HepG2 (cell line): ENCODE data around the gene F8. TPM values are rescaled to one million over a fixed set of nuclear protein-coding genes. Genes with fewer than 3 reads are reported as not detected.
"Not testable (repeated sequence)": the region's sequence is repeated elsewhere in the genome, so short reads cannot be mapped to it uniquely, and the experiment has no call there.

Experiments used
- ATAC-seq: fragments of 200-7000 bp; cut with Tn5 transposase; 3 replicates; pipeline ENCODE4 v1.9.1; 2020; ENCODE audit warnings: mild to moderate bottlenecking, moderate library complexity
- BruUV-seq: library from RNA; stranded (reverse); fragments of 400-500 nt; replicated peaks from 2 replicates; lab custom pipeline; 2021; lab: Mats Ljungman, UMichigan
- CTCF ChIA-PET: fragments of 300-600 bp; formaldehyde crosslinking; extraction: SDS; loops from one replicate; lab custom pipeline; 2021; ENCODE audit warnings: low total read pairs, inconsistent platforms, low intra/inter-chr PET ratio; lab: Yijun Ruan, JAX
- POLR2A ChIA-PET: fragments of 350-600 bp; sonication (Branson Sonifier 250); formaldehyde crosslinking; loops from one replicate; lab custom pipeline; 2020; ENCODE audit warnings: antibody characterized with exemption, inconsistent platforms; lab: Yijun Ruan, JAX
- DNase-seq: peaks from one replicate; pipeline ENCODE4 v3.0.0-alpha.2; 2015; ENCODE audit warnings: low spot score
- FAIRE-seq: peaks from 3 replicates; lab custom pipeline; 2011; peaks lifted over from hg19 to GRCh38; lab: Jason Lieb, UNC
- H2AFZ ChIP-seq: one replicate; pipeline ENCODE4 v1.6.1; 2011; ENCODE audit warnings: low read length, inconsistent platforms
- H3K27ac ChIP-seq: fragments of 300-600 bp; 3 replicates; pipeline ENCODE4 v1.8.0; 2011; ENCODE audit warnings: mixed run types, mild to moderate bottlenecking, mixed read lengths, low read length, inconsistent platforms; ENCODE audit not compliant: insufficient read depth; ENCODE audit errors: extremely low read length
- H3K27me3 ChIP-seq, 2 experiments: fragments of 200-600 bp in 1 of 2; 2 replicates in 1 of 2; 3 replicates in 1 of 2; pipeline versions ENCODE4 v1.6.0 to v1.8.0; 2011; ENCODE audit warnings: low read length in 2 of 2, mild to moderate bottlenecking in 2 of 2, moderate library complexity in 2 of 2, inconsistent platforms in 1 of 2; ENCODE audit not compliant: insufficient read depth in 2 of 2, control insufficient read depth in 1 of 2
- H3K36me3 ChIP-seq, 2 experiments: fragments of 200-600 bp in 1 of 2; replicated peaks in 1 of 2; 2 replicates in 1 of 2; 3 replicates in 1 of 2; pipeline versions ENCODE4 v1.5.1 to v1.8.0; 2011; ENCODE audit warnings: low read length in 2 of 2, inconsistent platforms in 1 of 2; ENCODE audit not compliant: insufficient read depth in 2 of 2, control insufficient read depth in 1 of 2
- H3K4me1 ChIP-seq: 2 replicates; pipeline ENCODE4 v1.5.1; 2012; ENCODE audit warnings: low read length, inconsistent platforms; ENCODE audit not compliant: insufficient read depth
- H3K4me2 ChIP-seq: 2 replicates; pipeline ENCODE4 v1.6.0; 2011; ENCODE audit warnings: low read depth, low read length, inconsistent platforms
- H3K4me3 ChIP-seq, 3 experiments: fragments of 200-600 bp in 1 of 3; sonication (generic), shearing (Covaris generic) in 1 of 3; replicated peaks in 1 of 3; 2 replicates each; pipeline ENCODE4 v1.5.1; 2011 to 2016; ENCODE audit warnings: low read length in 3 of 3, inconsistent platforms in 2 of 3, low read depth in 2 of 3, mild to moderate bottlenecking in 2 of 3, control low read depth in 1 of 3, mixed read lengths in 1 of 3; ENCODE audit not compliant: insufficient read depth in 1 of 3
- H3K79me2 ChIP-seq: one replicate; pipeline ENCODE4 v1.6.1; 2011; ENCODE audit warnings: low read length, inconsistent platforms; ENCODE audit not compliant: insufficient read depth
- H3K9ac ChIP-seq: 2 replicates; pipeline ENCODE4 v1.6.0; 2011; ENCODE audit warnings: mild to moderate bottlenecking, low read depth, low read length, inconsistent platforms; ENCODE audit not compliant: insufficient read depth
- H3K9me3 ChIP-seq: 2 replicates; pipeline ENCODE4 v1.5.1; 2012; ENCODE audit warnings: mild to moderate bottlenecking, low read length
- H4K20me1 ChIP-seq: 2 replicates; pipeline ENCODE4 v1.6.0; 2011; ENCODE audit warnings: inconsistent platforms, mild to moderate bottlenecking, low read length, moderate library complexity; ENCODE audit not compliant: insufficient read depth
- WGBS: methylation state at CpG from one replicate; pipeline ENCODE4 v1.1.6; 2017; ENCODE audit warnings: low lambda C conversion rate; 5-methylcytosine and 5-hydroxymethylcytosine counted together
- in situ Hi-C: cut with HindIII; loops from 2 replicates; pipeline ENCODE4 v1.10.0; 2017; ENCODE audit warnings: low pct_unique_long_range_greater_than_20kb; ENCODE audit not compliant: extremely low pct_ligation_motif_present
- intact Hi-C: fragments of 100-400 bp; cut with micrococcal nuclease; formaldehyde crosslinking; loops from one replicate; pipeline ENCODE4 v1.10.0; 2022; ENCODE audit not compliant: unreplicated experiment
- polyA plus RNA-seq, 8 experiments: library from polyadenylated mRNA; depleted of rRNA in 3 of 8; stranded (reverse) in 7 of 8; unstranded in 1 of 8; fragments of >200 nt; fragmentation: Illumina TruSeq in 4 of 8; extraction: Trizol in 4 of 8; gene quantifications; 2 replicates each; pipeline versions ENCODE4 v1.2.1 to v1.2.3, GENCODE V29; 2011 to 2016; ENCODE audit warnings: low read depth in 4 of 8, missing spikeins in 1 of 8, mixed read lengths in 1 of 8; ENCODE audit not compliant: insufficient read depth in 1 of 8
- total RNA-seq, 5 experiments: library from RNA; depleted of rRNA; stranded (reverse); fragments of >200 nt; fragmentation: Illumina TruSeq; extraction: Trizol; gene quantifications; 2 replicates each; pipeline ENCODE4 v1.2.3, GENCODE V29; 2016; ENCODE audit warnings: low read depth in 1 of 5

Gene F8
- total and polyA plus RNA-seq, 2 of the 13 experiments (the other 11 are each of a cell fraction or from before 2014, with no cell fraction given): 0.29 to 0.61 TPM

DNA sequence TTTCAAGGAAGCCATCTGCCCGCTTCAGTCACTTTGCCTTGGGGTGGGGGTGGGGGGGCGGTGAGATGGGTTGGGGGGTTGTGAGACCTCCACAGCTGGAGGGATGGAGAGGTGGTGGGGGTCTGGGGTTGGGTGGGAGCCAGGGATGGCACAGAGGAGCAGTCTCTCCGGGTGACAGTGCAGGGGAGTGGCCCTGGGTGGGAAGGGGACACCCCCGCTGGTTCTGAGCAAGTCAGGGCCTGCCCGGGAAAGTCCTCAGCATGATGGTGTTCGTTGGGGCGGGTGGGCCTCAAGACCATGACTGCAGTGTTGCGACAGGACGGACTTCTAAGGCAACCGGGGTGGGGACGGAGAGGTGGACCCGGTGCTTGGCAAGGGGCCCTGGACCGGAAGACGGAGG, 137.0 kb downstream of the F8 start:
- H2AFZ ChIP-seq, H3K9ac ChIP-seq, H3K4me3 ChIP-seq, intact Hi-C loops, H4K20me1 ChIP-seq, H3K4me1 ChIP-seq, DNase-seq, H3K9me3 ChIP-seq, H3K4me2 ChIP-seq, H3K36me3 ChIP-seq, H3K27me3 ChIP-seq, POLR2A ChIA-PET, CTCF ChIA-PET, in situ Hi-C loops, H3K27ac ChIP-seq, ATAC-seq, BruUV-seq, H3K79me2 ChIP-seq, FAIRE-seq: not testable (repeated sequence)
- WGBS: no CpG with 5 or more reads among the region's 14 CpGs

DNA sequence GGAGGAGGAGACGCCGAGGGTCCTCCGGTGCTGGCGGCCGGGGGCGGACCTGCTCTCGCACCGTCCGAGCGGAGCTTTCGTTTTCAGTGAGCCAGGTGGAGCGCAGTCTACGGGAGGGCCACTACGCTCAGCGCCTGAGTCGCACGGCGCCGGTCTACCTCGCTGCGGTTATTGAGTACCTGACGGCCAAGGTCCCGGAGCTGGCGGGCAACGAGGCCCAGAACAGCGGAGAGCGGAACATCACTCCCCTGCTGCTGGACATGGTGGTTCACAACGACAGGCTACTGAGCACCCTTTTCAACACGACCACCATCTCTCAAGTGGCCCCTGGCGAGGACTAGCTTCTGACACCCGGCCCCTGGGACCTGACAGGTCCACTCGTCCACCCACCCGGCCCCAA, 137.5 kb downstream of the F8 start:
- intact Hi-C loops, H3K9ac ChIP-seq, BruUV-seq, H3K79me2 ChIP-seq, DNase-seq, POLR2A ChIA-PET, H3K27ac ChIP-seq, FAIRE-seq, H3K36me3 ChIP-seq, CTCF ChIA-PET, H3K4me2 ChIP-seq, H3K4me3 ChIP-seq, H3K9me3 ChIP-seq, H3K27me3 ChIP-seq, in situ Hi-C loops, H3K4me1 ChIP-seq, H2AFZ ChIP-seq, ATAC-seq, H4K20me1 ChIP-seq: not testable (repeated sequence)
- no CpG with 5 or more reads among the region's 33 CpGs for WGBS

DNA sequence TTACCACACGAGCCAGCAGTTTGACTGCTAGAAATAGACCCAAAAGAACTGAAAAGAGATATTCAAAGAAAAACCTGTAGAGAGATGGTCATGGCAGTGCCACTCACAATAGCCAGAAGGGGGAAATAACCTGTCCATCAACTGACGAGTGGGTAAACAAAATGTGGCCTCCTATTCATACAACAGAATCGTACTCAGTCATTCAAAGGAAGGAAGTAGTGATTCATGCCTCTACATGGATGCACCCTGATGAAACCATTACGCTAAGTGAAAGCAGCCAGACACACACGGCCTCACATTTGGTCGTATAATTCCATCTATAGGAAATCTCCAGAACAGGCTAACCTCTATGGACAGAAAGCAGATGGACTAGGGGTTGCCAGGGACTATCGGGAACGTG, 138.5 kb downstream of the F8 start:
- POLR2A ChIA-PET, H3K79me2 ChIP-seq, H3K9ac ChIP-seq, H3K27me3 ChIP-seq, intact Hi-C loops, FAIRE-seq, H3K4me1 ChIP-seq, H2AFZ ChIP-seq, ATAC-seq, H3K4me3 ChIP-seq, BruUV-seq, in situ Hi-C loops, H3K27ac ChIP-seq, H3K36me3 ChIP-seq, CTCF ChIA-PET, H4K20me1 ChIP-seq, H3K4me2 ChIP-seq, H3K9me3 ChIP-seq, DNase-seq: not testable (repeated sequence)
- no CpG with 5 or more reads among the region's 8 CpGs for WGBS
